GM19025 (cell line): ENCODE measurements around the gene FADS3.
"Not testable (repeated sequence)": the region's sequence is repeated elsewhere in the genome, so short reads cannot be mapped to it uniquely, and the experiment has no call there.

ENCODE experiments used
- ATAC-seq: cut with Tn5 transposase; IDR thresholded peaks from one replicate; pipeline ENCODE4 v1.9.1; 2021; ENCODE audit warnings: mild to moderate bottlenecking, low read depth, moderate library complexity; ENCODE audit not compliant: unreplicated experiment

FADS3 gene

GRCh38 chr11:61882267-61882666 is 9.1 kb downstream of the FADS3 start:
- ATAC-seq: not testable (repeated sequence)

- ATAC-seq: no peak
Measured at GRCh38 chr11:61881397-61881796, 9.9 kb downstream of the FADS3 start.

GRCh38 chr11:61880454-61880853 is 10.9 kb downstream of the FADS3 start:
- ATAC-seq: no peak

- ATAC-seq: no peak
Measured at GRCh38 chr11:61880031-61880430, 11.3 kb downstream of the FADS3 start.

- no peak for ATAC-seq
Measured at GRCh38 chr11:61879152-61879551, 12.2 kb downstream of the FADS3 start.

GRCh38 chr11:61875698-61876097 is 15.6 kb downstream of the FADS3 start:
- ATAC-seq: no peak

- no peak for ATAC-seq
Measured at GRCh38 chr11:61874853-61875252, 16.5 kb downstream of the FADS3 start.

- ATAC-seq: no peak
Measured at GRCh38 chr11:61874377-61874809, 17.0 kb downstream of the FADS3 start.

GRCh38 chr11:61873588-61874376 is 17.6 kb downstream of the FADS3 start:
- ATAC-seq: no peak

- ATAC-seq: no peak
Measured at GRCh38 chr11:61872935-61873565, 18.3 kb downstream of the FADS3 start.

GRCh38 chr11:61871158-61871597 is 20.2 kb downstream of the FADS3 start:
- no peak for ATAC-seq

- ATAC-seq: no peak
Measured at GRCh38 chr11:61870541-61871031, 20.8 kb downstream of the FADS3 start.

GRCh38 chr11:61869708-61870451 is 21.5 kb downstream of the FADS3 start:
- ATAC-seq: no peak

GRCh38 chr11:61869429-61869707 is 22.0 kb downstream of the FADS3 start:
- no peak for ATAC-seq

GRCh38 chr11:61868571-61869428 is 22.5 kb downstream of the FADS3 start:
- ATAC-seq: no peak

- ATAC-seq: no peak
Measured at GRCh38 chr11:61866958-61867343, 24.4 kb downstream of the FADS3 start.

- ATAC-seq: no peak
Measured at GRCh38 chr11:61866231-61866957, 25.0 kb downstream of the FADS3 start.

GRCh38 chr11:61864814-61865775 is 26.2 kb downstream of the FADS3 start:
- no peak for ATAC-seq
